Endothelial cell of umbilical vein (primary cell): ENCODE results near the gene STAU1. TPM values are rescaled to one million over a fixed set of nuclear protein-coding genes. Genes with fewer than 3 reads are reported as not detected.

ENCODE experiments used
- BruUV-seq: library from RNA; stranded (reverse); fragments of 400-500 nt; replicated peaks from 2 replicates; lab custom pipeline; 2021; lab: Mats Ljungman, UMichigan
- CTCF ChIA-PET: fragments of 300-600, 350-600 bp; sonication (Branson Sonifier 250); formaldehyde crosslinking; loops from one replicate; lab custom pipeline; 2021; ENCODE audit warnings: antibody characterized with exemption, inconsistent platforms; lab: Charles Lee
- POLR2A ChIA-PET: fragments of 300-600, 350-600 bp; sonication (Branson Sonifier 250); formaldehyde crosslinking; loops from one replicate; lab custom pipeline; 2021; ENCODE audit warnings: antibody characterized with exemption, inconsistent platforms; lab: Charles Lee
- DNase-seq: peaks from one replicate; pipeline ENCODE4 v3.0.0-alpha.2; 2011; ENCODE audit warnings: low read depth, low spot score
- FAIRE-seq: peaks from 2 replicates; lab custom pipeline; 2011; peaks lifted over from hg19 to GRCh38; lab: Jason Lieb, UNC
- H2AFZ ChIP-seq: 2 replicates; pipeline ENCODE4 v1.6.0; 2012; ENCODE audit warnings: low read depth, low read length, control low read depth, inconsistent platforms
- H3K27ac ChIP-seq: 2 replicates; pipeline ENCODE4 v1.5.1; 2011; ENCODE audit warnings: low read depth, mild to moderate bottlenecking, control low read depth, low read length, moderate library complexity; ENCODE audit not compliant: insufficient read depth
- H3K27me3 ChIP-seq, 2 experiments: 2 replicates each; pipeline versions ENCODE4 v1.6.0 to v1.6.1; 2011; ENCODE audit warnings: low read length in 2 of 2, mixed read lengths in 1 of 2; ENCODE audit not compliant: control insufficient read depth in 2 of 2, insufficient read depth in 2 of 2
- H3K36me3 ChIP-seq, 2 experiments: 2 replicates in 1 of 2; 3 replicates in 1 of 2; pipeline ENCODE4 v1.5.1; 2011; ENCODE audit warnings: low read length in 2 of 2, mild to moderate bottlenecking in 1 of 2, moderate library complexity in 1 of 2; ENCODE audit not compliant: control insufficient read depth in 2 of 2, insufficient read depth in 2 of 2; ENCODE audit errors: extremely low read depth in 1 of 2
- H3K4me1 ChIP-seq: 3 replicates; pipeline ENCODE4 v1.5.1; 2011; ENCODE audit warnings: mild to moderate bottlenecking, low read length; ENCODE audit not compliant: control insufficient read depth, insufficient read depth; ENCODE audit errors: extremely low read depth
- H3K4me2 ChIP-seq: 2 replicates; pipeline ENCODE4 v1.6.1; 2011; ENCODE audit warnings: low read length, control low read depth, mixed read lengths; ENCODE audit not compliant: insufficient read depth
- H3K4me3 ChIP-seq, 3 experiments: fragments of 200-600 bp in 1 of 3; sonication (generic), shearing (Covaris generic) in 1 of 3; replicated peaks in 1 of 3; 2 replicates each; pipeline ENCODE4 v1.5.1; 2011 to 2016; ENCODE audit warnings: control low read depth in 3 of 3, low read length in 3 of 3, mild to moderate bottlenecking in 2 of 3, inconsistent platforms in 1 of 3, low read depth in 1 of 3, moderate library complexity in 1 of 3; ENCODE audit not compliant: insufficient read depth in 1 of 3
- H3K79me2 ChIP-seq: 2 replicates; pipeline ENCODE4 v1.6.0; 2012; ENCODE audit warnings: low read length, inconsistent platforms; ENCODE audit not compliant: control insufficient read depth, insufficient read depth
- H3K9ac ChIP-seq: replicated peaks from 2 replicates; pipeline ENCODE3; 2011; ENCODE audit warnings: low read length, control low read depth; ENCODE audit not compliant: insufficient read depth; ENCODE audit errors: extremely low read depth
- H3K9me1 ChIP-seq: replicated peaks from 3 replicates; pipeline ENCODE4 v1.6.0; 2011; ENCODE audit warnings: mild to moderate bottlenecking, low read length; ENCODE audit not compliant: control insufficient read depth, insufficient read depth; ENCODE audit errors: extremely low read depth
- H3K9me3 ChIP-seq: replicated peaks from 2 replicates; pipeline ENCODE4 v1.5.1; 2012; ENCODE audit warnings: low read length, inconsistent platforms; ENCODE audit not compliant: control insufficient read depth, insufficient read depth
- H4K20me1 ChIP-seq: replicated peaks from 2 replicates; pipeline ENCODE3; 2011; ENCODE audit warnings: mild to moderate bottlenecking, low read length; ENCODE audit not compliant: control insufficient read depth, insufficient read depth; ENCODE audit errors: extremely low read depth
- CTCF ChIP-seq, 2 donors: IDR thresholded peaks; 1 replicate in 1 of 2; 2 replicates in 1 of 2; pipeline ENCODE4 v1.5.1; 2011; ENCODE audit warnings: low read length in 2 of 2, mild to moderate bottlenecking in 2 of 2, moderate library complexity in 2 of 2, control low read depth in 1 of 2, inconsistent platforms in 1 of 2, low read depth in 1 of 2; ENCODE audit not compliant: insufficient read depth in 1 of 2; ENCODE audit errors: extremely low read depth in 1 of 2
- EZH2 ChIP-seq: IDR thresholded peaks from 2 replicates; pipeline ENCODE4 v1.6.1; 2012; ENCODE audit warnings: borderline replicate concordance, low read depth, mild to moderate bottlenecking, moderate library complexity, low read length, inconsistent platforms; ENCODE audit not compliant: severe bottlenecking
- FOS ChIP-seq: IDR thresholded peaks from 2 replicates; pipeline ENCODE4 v1.6.1; 2011; ENCODE audit warnings: mild to moderate bottlenecking, low read length, moderate library complexity, borderline replicate concordance; ENCODE audit not compliant: insufficient read depth
- GATA2 ChIP-seq: IDR thresholded peaks from 2 replicates; pipeline ENCODE4 v1.7.0; 2011; ENCODE audit warnings: low read depth, mild to moderate bottlenecking, moderate library complexity, mixed read lengths, low read length; ENCODE audit not compliant: insufficient read length, insufficient read depth
- JUN ChIP-seq: IDR thresholded peaks from 2 replicates; pipeline ENCODE4 v1.6.1; 2011; ENCODE audit warnings: borderline replicate concordance, low read depth; ENCODE audit not compliant: insufficient read length, insufficient read depth
- MYC ChIP-seq: IDR thresholded peaks from one replicate; pipeline ENCODE4 v1.6.1; 2011; ENCODE audit warnings: mild to moderate bottlenecking, low read depth, low read length
- POLR2A ChIP-seq: IDR thresholded peaks from 2 replicates; pipeline ENCODE4 v1.6.1; 2012; ENCODE audit warnings: low read depth, mild to moderate bottlenecking, control low read depth, low read length
- POLR2AphosphoS5 ChIP-seq: IDR thresholded peaks from 2 replicates; pipeline ENCODE4 v1.6.1; 2012; ENCODE audit warnings: low read depth, mild to moderate bottlenecking, control low read depth, low read length, moderate library complexity; ENCODE audit not compliant: insufficient read depth
- dilution Hi-C: fragments of 300-500 bp; cut with MboI; formaldehyde crosslinking; loops from one replicate; pipeline ENCODE4 v1.15.0; 2019; ENCODE audit warnings: low sequenced_read_pairs; ENCODE audit not compliant: extremely low pct_ligation_motif_present
- intact Hi-C: fragments of 100-400 bp; cut with micrococcal nuclease; formaldehyde crosslinking; loops from one replicate; pipeline ENCODE4 v1.10.0; 2022
- polyA plus RNA-seq, 4 experiments: library from polyadenylated mRNA; depleted of rRNA in 3 of 4; stranded (reverse) in 3 of 4; unstranded in 1 of 4; fragments of >200 nt; gene quantifications; 2 replicates each; pipeline versions ENCODE4 v1.2.1 to v1.2.3, GENCODE V29; 2011 to 2012; ENCODE audit warnings: missing spikeins in 1 of 4
- total RNA-seq: library from RNA; stranded (reverse); gene quantifications from 2 replicates; pipeline ENCODE4 v1.2.3, GENCODE V29; 2021
- TF ChIP-seq, protein P1 (sequence below): IDR thresholded peaks from 2 replicates; pipeline ENCODE4 v1.6.1; 2011; ENCODE audit not compliant: insufficient read depth, insufficient read length

Gene STAU1
- total and polyA plus RNA-seq, 2 donors (not counting 3 experiments of a cell fraction or from before 2014, with no cell fraction given): 53.1 to 98.1 TPM

- no TSS peak for BruUV-seq
- TF ChIP-seq, protein P1, sequence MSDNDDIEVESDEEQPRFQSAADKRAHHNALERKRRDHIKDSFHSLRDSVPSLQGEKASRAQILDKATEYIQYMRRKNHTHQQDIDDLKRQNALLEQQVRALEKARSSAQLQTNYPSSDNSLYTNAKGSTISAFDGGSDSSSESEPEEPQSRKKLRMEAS: no peak
- TF ChIP-seq MYC: no peak
- TF ChIP-seq JUN: no peak
- TF ChIP-seq EZH2: no peak
- TF ChIP-seq FOS: no peak
- no peak for TF ChIP-seq POLR2AphosphoS5
- no peak for TF ChIP-seq POLR2A
- TF ChIP-seq GATA2: no peak
- no peak for TF ChIP-seq CTCF (IDR thresholded peaks at IDR 0.05; ENCODE audit: extremely low read depth in 1 of 2, insufficient read depth in 1 of 2, low read depth in 1 of 2, low read length in 2 of 2)
- Histone ChIP-seq H3K9ac (no peak overlapping the region), H3K36me3 (peaks cover 32 to 42% of the 10 kb centered on the region in 2 experiments), H3K4me2 (no peak overlapping the region), H3K4me3 (no peak overlapping the region), H3K79me2 (no peaks in the 10 kb centered on the region), H3K27me3 (no peaks in the 10 kb centered on the region), H4K20me1 (no peaks in the 10 kb centered on the region), H2AFZ (no peak overlapping the region), H3K4me1 (no peaks in the 10 kb centered on the region), H3K9me1 (no peaks in the 10 kb centered on the region), H3K9me3 (no peaks in the 10 kb centered on the region), H3K27ac (no peak overlapping the region)
- intact Hi-C loops: no loop called here
- CTCF ChIA-PET: interaction anchor here (0.7 to 2.8 kb wide), 5 partner anchors 9 to 105 kb away, joined by 3 to 27 read pairs (median 7); no protein-coding TSS in a partner anchor
- FAIRE-seq (no peak), DNase-seq (no peak)
- dilution Hi-C loops: no loop called here
- POLR2A ChIA-PET: interaction anchor here (0.5 to 1.1 kb wide), 3 partner anchors 9 to 30 kb away, joined by 3 to 7 read pairs (median 3); partner anchors contain the start of gene DDX27
Observed at GRCh38 chr20:49237531-49237930, 49.4 kb upstream of the STAU1 start.
